NCI-H524 (cell line): ENCODE data around the gene NPTX1.

ENCODE experiments used
- DNase-seq, 2 experiments: peaks; one replicate each; lab custom pipeline; 2025; lab: John Stamatoyannopoulos, UW

NPTX1 gene

GRCh38 chr17:80443916-80444643 is 32.3 kb downstream of the NPTX1 start:
- DNase-seq, result peak; percentile 98

GRCh38 chr17:80443498-80443897 is 32.9 kb downstream of the NPTX1 start:
- no peak for DNase-seq

- no peak for DNase-seq
These were observed 33.6 kb downstream of the NPTX1 start for GRCh38 chr17:80442764-80443163.

- DNase-seq, result no peak
These were observed 34.1 kb downstream of the NPTX1 start for GRCh38 chr17:80442323-80442659.

GRCh38 chr17:80441598-80442322 is 34.6 kb downstream of the NPTX1 start:
- no peak for DNase-seq

GRCh38 chr17:80441133-80441578 is 35.3 kb downstream of the NPTX1 start:
- DNase-seq, result peak; percentile 94 to 97

- no peak for DNase-seq
These were observed 36.9 kb downstream of the NPTX1 start for GRCh38 chr17:80439499-80439898.

- DNase-seq, result no peak
These were observed 37.6 kb downstream of the NPTX1 start for GRCh38 chr17:80438806-80439205.

GRCh38 chr17:80437532-80437931 is 38.9 kb downstream of the NPTX1 start:
- no peak for DNase-seq

- no peak for DNase-seq
These were observed 42.3 kb downstream of the NPTX1 start for GRCh38 chr17:80433916-80434666.

GRCh38 chr17:80432961-80433550 is 43.4 kb downstream of the NPTX1 start:
- DNase-seq, result peak in 1 of 2 experiments; percentile 42

GRCh38 chr17:80432350-80432955 is 44.0 kb downstream of the NPTX1 start:
- no peak for DNase-seq

GRCh38 chr17:80431246-80432195 is 44.9 kb downstream of the NPTX1 start:
- no peak for DNase-seq

- no peak for DNase-seq
These were observed 45.8 kb downstream of the NPTX1 start for GRCh38 chr17:80430446-80431245.

- DNase-seq, result no peak
These were observed 46.8 kb downstream of the NPTX1 start for GRCh38 chr17:80429356-80430275.

- DNase-seq, result no peak
These were observed 47.6 kb downstream of the NPTX1 start for GRCh38 chr17:80428796-80429195.

GRCh38 chr17:80428363-80428762 is 48.0 kb downstream of the NPTX1 start:
- no peak for DNase-seq

GRCh38 chr17:80427366-80428282 is 48.8 kb downstream of the NPTX1 start:
- DNase-seq, result no peak
